ENCODE measurements around the gene GDI2.

GRCh38 chr10:5816170-5816569 is 2.9 kb upstream of the GDI2 start:
- TF ChIP-seq CTCF (conservative IDR thresholded peaks at IDR 0.05) (no peak), EZH2 (IDR thresholded peaks at IDR 0.05; ENCODE audit: low read depth) (no peak)

Data from PC-9 (cell line).